OCI-LY7 (cell line): ENCODE data around the gene SPRR2B. TPM values are rescaled to one million over a fixed set of nuclear protein-coding genes. Genes with fewer than 3 reads are reported as not detected.

Experiments
- BruUV-seq: library from RNA; stranded (reverse); fragments of 400-500 nt; replicated peaks from 2 replicates; lab custom pipeline; 2021; lab: Mats Ljungman, UMichigan
- CTCF ChIA-PET: fragments of 300-600 bp; sonication (Branson Sonifier 250); formaldehyde crosslinking; loops from one replicate; lab custom pipeline; 2022; ENCODE audit warnings: antibody characterized with exemption; ENCODE audit not compliant: unreplicated experiment; lab: Charles Lee
- POLR2A ChIA-PET: fragments of 300-600 bp; sonication (Branson Sonifier 250); formaldehyde crosslinking; loops from one replicate; lab custom pipeline; 2022; ENCODE audit warnings: antibody characterized with exemption; lab: Charles Lee
- DNase-seq: peaks from one replicate; pipeline ENCODE4 v3.0.0-alpha.2; 2015; ENCODE audit warnings: low spot score
- H2AFZ ChIP-seq: fragments of 200-600 bp; sonication (generic), shearing (Covaris generic); 2 replicates; pipeline ENCODE4 v1.6.1; 2014; ENCODE audit warnings: mild to moderate bottlenecking, antibody characterized with exemption, low read length, moderate library complexity
- H3K27ac ChIP-seq: fragments of 200-600 bp; sonication (generic); 2 replicates; pipeline ENCODE4 v1.5.1; 2014; ENCODE audit warnings: mixed run types, low read depth, mild to moderate bottlenecking, moderate library complexity, low read length, inconsistent platforms; ENCODE audit not compliant: poor library complexity, severe bottlenecking
- H3K36me3 ChIP-seq: fragments of 200-600 bp; sonication (generic); 2 replicates; pipeline ENCODE4 v1.6.1; 2014; ENCODE audit warnings: mild to moderate bottlenecking, antibody characterized with exemption, low read length, moderate library complexity, mixed read lengths; ENCODE audit not compliant: insufficient read depth
- H3K4me1 ChIP-seq: fragments of 200-600 bp; sonication (generic); 2 replicates; pipeline ENCODE4 v1.5.1; 2014; ENCODE audit warnings: mild to moderate bottlenecking, low read length; ENCODE audit not compliant: insufficient read depth, poor library complexity, severe bottlenecking
- H3K4me2 ChIP-seq: fragments of 200-600 bp; sonication (generic); 2 replicates; pipeline ENCODE4 v1.6.1; 2014; ENCODE audit warnings: mild to moderate bottlenecking, low read length
- H3K4me3 ChIP-seq: fragments of 200-600 bp; sonication (generic); 2 replicates; pipeline ENCODE4 v1.5.1; 2014; ENCODE audit warnings: mild to moderate bottlenecking, low read depth, low read length; ENCODE audit not compliant: poor library complexity, severe bottlenecking
- H3K79me2 ChIP-seq: fragments of 200-600 bp; sonication (generic); 2 replicates; pipeline ENCODE4 v1.6.1; 2016; ENCODE audit warnings: low read depth, mild to moderate bottlenecking, low read length, moderate library complexity, mixed read lengths; ENCODE audit not compliant: insufficient read depth
- H3K9me2 ChIP-seq: fragments of 200-600 bp; sonication (generic); 2 replicates; pipeline ENCODE4 v1.6.1; 2016; ENCODE audit warnings: mild to moderate bottlenecking, low read length, mixed read lengths; ENCODE audit not compliant: insufficient read depth
- H3K9me3 ChIP-seq: fragments of 200-600 bp; sonication (generic); 2 replicates; pipeline ENCODE4 v1.6.1; 2014; ENCODE audit warnings: mild to moderate bottlenecking, mixed run types, low read length, mixed read lengths
- H4K20me1 ChIP-seq: fragments of 200-600 bp; sonication (generic); 2 replicates; pipeline ENCODE4 v1.6.1; 2014; ENCODE audit warnings: mild to moderate bottlenecking, antibody characterized with exemption, low read length, moderate library complexity, mixed read lengths; ENCODE audit not compliant: insufficient read depth
- CTCF ChIP-seq: fragments of 200-600 bp; sonication (generic); conservative IDR thresholded peaks from 2 replicates; pipeline ENCODE4 v1.5.1; 2014; ENCODE audit warnings: mild to moderate bottlenecking, antibody characterized with exemption, low read length, moderate library complexity, mixed read lengths
- EZH2phosphoT487 ChIP-seq: fragments of 200-600 bp; sonication (generic); IDR thresholded peaks from 2 replicates; pipeline ENCODE4 v1.6.1; 2018; ENCODE audit warnings: low read depth, borderline replicate concordance, mild to moderate bottlenecking, mixed run types, antibody characterized with exemption, low read length, moderate library complexity, mixed read lengths
- intact Hi-C: fragments of 100-400 bp; cut with micrococcal nuclease; formaldehyde crosslinking; loops from one replicate; pipeline ENCODE4 v1.10.0; 2022; ENCODE audit not compliant: unreplicated experiment
- total RNA-seq, 2 experiments: library from RNA; depleted of rRNA in 1 of 2; stranded (reverse); fragments of >200 nt in 1 of 2; shearing (Covaris generic) in 1 of 2; gene quantifications; 2 replicates each; pipeline ENCODE4 v1.2.3, GENCODE V29; 2014 to 2022

Gene SPRR2B
- total RNA-seq, 2 experiments from 2014 or later = not detected

GRCh38 chr1:153099461-153100045 is 28.1 kb upstream of the SPRR2B start:
- Histone ChIP-seq H3K9me3 (no peaks in the 10 kb centered on the region), H3K4me3 (no peak overlapping the region), H2AFZ (no peak overlapping the region), H3K36me3 (no peaks in the 10 kb centered on the region), H3K9me2 (no peaks in the 10 kb centered on the region), H3K79me2 (no peaks in the 10 kb centered on the region), H3K27ac (no peak overlapping the region), H3K4me1 (no peaks in the 10 kb centered on the region), H4K20me1 (no peaks in the 10 kb centered on the region), H3K4me2 (no peak overlapping the region)
- no peak for TF ChIP-seq CTCF
- TF ChIP-seq EZH2phosphoT487 = no peak
- intact Hi-C loops = no loop called here
- ChIA-PET POLR2A (no interaction called here), CTCF (no interaction called here)
- BruUV-seq = no TSS peak
- no peak for DNase-seq

- no TSS peak for BruUV-seq
- ChIA-PET CTCF (no interaction called here), POLR2A (interaction anchor here (0.6 kb wide), 1 partner anchor 101 kb away, joined by 3 read pairs; no protein-coding TSS in a partner anchor)
- intact Hi-C loops = no loop called here
- no peaks in the 10 kb centered on the region for H4K20me1 ChIP-seq
- H2AFZ ChIP-seq = no peak overlapping the region
- no peaks in the 10 kb centered on the region for H3K79me2 ChIP-seq
- H3K27ac ChIP-seq = no peak overlapping the region
- DNase-seq = no peak
- H3K9me3 ChIP-seq = no peaks in the 10 kb centered on the region
- no peaks in the 10 kb centered on the region for H3K9me2 ChIP-seq
- no peaks in the 10 kb centered on the region for H3K36me3 ChIP-seq
- H3K4me1 ChIP-seq = no peaks in the 10 kb centered on the region
- no peak for TF ChIP-seq CTCF
- TF ChIP-seq EZH2phosphoT487 = no peak
- H3K4me2 ChIP-seq = no peak overlapping the region
- no peak overlapping the region for H3K4me3 ChIP-seq
These were observed 24.4 kb upstream of the SPRR2B start for GRCh38 chr1:153095764-153096163.

- no peaks in the 10 kb centered on the region for H3K9me2 ChIP-seq
These were observed 23.0 kb upstream of the SPRR2B start, which contains the start of gene SPRR2E for GRCh38 chr1:153094426-153094825. Gene SPRR2E (minus strand): TSS chr1:153094526. CDS start chr1:153093751, 775 bp downstream.

More at GRCh38 chr1:153094426-153094825, 23.0 kb upstream of the SPRR2B start, which contains the start of gene SPRR2E:
- Histone ChIP-seq H3K4me1 (no peaks in the 10 kb centered on the region), H3K27ac (no peak within 1 kb of the TSS), H3K4me2 (no peak within 1 kb of the TSS), H4K20me1 (no peaks in the 10 kb centered on the region), H2AFZ (no peak within 1 kb of the TSS), H3K79me2 (no peaks in the 10 kb centered on the region), H3K4me3 (no peak within 1 kb of the TSS), H3K36me3 (no peaks in the 10 kb centered on the region), H3K9me3 (no peaks in the 10 kb centered on the region)
- no peak for DNase-seq
- BruUV-seq = no TSS peak
- ChIA-PET POLR2A (no interaction called here), CTCF (no interaction called here)
- no peak for TF ChIP-seq EZH2phosphoT487
- no peak for TF ChIP-seq CTCF
- intact Hi-C loops = no loop called here
